HCT116 (cell line): ENCODE measurements around the gene CRYGA. TPM values are rescaled to one million over a fixed set of nuclear protein-coding genes. Genes with fewer than 3 reads are reported as not detected.

ENCODE experiments used
- ATAC-seq: fragments of 200-7000 bp; cut with Tn5 transposase; 2 replicates; pipeline ENCODE4 v1.9.1; 2020; ENCODE audit warnings: mild to moderate bottlenecking, moderate library complexity
- BruUV-seq: library from RNA; stranded (reverse); fragments of 400-500 nt; replicated peaks from 2 replicates; lab custom pipeline; 2021; lab: Mats Ljungman, UMichigan
- CTCF ChIA-PET: fragments of 300-600 bp; sonication (Branson Sonifier 250); formaldehyde crosslinking; loops from one replicate; lab custom pipeline; 2021; ENCODE audit warnings: antibody characterized with exemption; lab: Charles Lee
- POLR2A ChIA-PET: fragments of 300-600, 350-600 bp; sonication (Branson Sonifier 250); formaldehyde crosslinking; loops from one replicate; lab custom pipeline; 2021; ENCODE audit warnings: antibody characterized with exemption; lab: Charles Lee
- RAD21 ChIA-PET, 2 experiments: fragments of 300-600 bp; sonication (Branson Sonifier 250); formaldehyde crosslinking; loops; one replicate each; lab custom pipeline; 2023; ENCODE audit warnings: low total read pairs in 2 of 2; ENCODE audit not compliant: uncharacterized antibody in 2 of 2, unreplicated experiment in 2 of 2, low non-redundant PET in 1 of 2; lab: Charles Lee
- DNase-seq: peaks from one replicate; pipeline ENCODE4 v3.0.0-alpha.2; 2010; ENCODE audit warnings: low read depth, low spot score
- H2AFZ ChIP-seq: fragments of 200-600 bp; shearing (Covaris generic), sonication (generic); 2 replicates; pipeline ENCODE4 v1.6.1; 2017; ENCODE audit warnings: low read depth, mixed run types, mixed read lengths, antibody characterized with exemption, low read length; ENCODE audit not compliant: poor library complexity, severe bottlenecking
- H3K27ac ChIP-seq: 2 replicates; pipeline ENCODE4 v1.5.1; 2012; ENCODE audit warnings: low read depth, low read length
- H3K27me3 ChIP-seq: fragments of 200-600 bp; sonication (generic); 2 replicates; pipeline ENCODE4 v1.6.1; 2016; ENCODE audit warnings: mixed run types, low read length, mixed read lengths; ENCODE audit not compliant: insufficient read depth
- H3K36me3 ChIP-seq, 2 experiments: fragments of 200-500 bp in 1 of 2; fragments of 200-600 bp in 1 of 2; sonication (Bioruptor generic) in 1 of 2; sonication (generic) in 1 of 2; 2 replicates each; pipeline versions ENCODE4 v1.5.1 to v1.6.1; 2014 to 2016; ENCODE audit warnings: low read length in 2 of 2, inconsistent platforms in 1 of 2, mixed read lengths in 1 of 2, mixed run types in 1 of 2; ENCODE audit not compliant: insufficient read depth in 2 of 2, control insufficient read depth in 1 of 2
- H3K4me1 ChIP-seq, 2 experiments: fragments of 200-600 bp in 1 of 2; sonication (generic) in 1 of 2; 2 replicates each; pipeline versions ENCODE4 v1.5.1 to v1.6.1; 2012 to 2017; ENCODE audit warnings: low read length in 2 of 2, inconsistent platforms in 1 of 2, mild to moderate bottlenecking in 1 of 2, mixed read lengths in 1 of 2, mixed run types in 1 of 2, moderate library complexity in 1 of 2; ENCODE audit not compliant: insufficient read depth in 2 of 2, control insufficient read depth in 1 of 2
- H3K4me2 ChIP-seq: fragments of 200-600 bp; sonication (generic); 2 replicates; pipeline ENCODE4 v1.6.1; 2017; ENCODE audit warnings: mixed run types, low read length, mixed read lengths
- H3K4me3 ChIP-seq, 2 experiments: fragments of 200-600 bp in 1 of 2; sonication (generic) in 1 of 2; replicated peaks in 1 of 2; 2 replicates each; pipeline ENCODE4 v1.5.1; 2011 to 2016; ENCODE audit warnings: low read length in 2 of 2, control low read depth in 1 of 2, low read depth in 1 of 2, mild to moderate bottlenecking in 1 of 2, mixed read lengths in 1 of 2, mixed run types in 1 of 2
- H3K79me2 ChIP-seq: fragments of 200-600 bp; sonication (generic); 2 replicates; pipeline ENCODE4 v1.6.1; 2017; ENCODE audit warnings: mild to moderate bottlenecking, mixed run types, low read length, moderate library complexity, mixed read lengths; ENCODE audit not compliant: insufficient read depth
- H3K9ac ChIP-seq: fragments of 200-600 bp; sonication (generic); 2 replicates; pipeline ENCODE4 v1.6.1; 2016; ENCODE audit warnings: low read length, mixed read lengths
- H3K9me2 ChIP-seq: fragments of 200-600 bp; sonication (generic), shearing (Covaris generic); 2 replicates; pipeline ENCODE4 v1.6.1; 2017; ENCODE audit warnings: mixed run types, mild to moderate bottlenecking, moderate library complexity; ENCODE audit not compliant: insufficient read depth
- H3K9me3 ChIP-seq, 2 experiments: fragments of 200-500 bp in 1 of 2; fragments of 200-600 bp in 1 of 2; sonication (Bioruptor generic) in 1 of 2; sonication (generic) in 1 of 2; 2 replicates each; pipeline ENCODE4 v1.6.1; 2014 to 2017; ENCODE audit warnings: low read length in 2 of 2, mixed read lengths in 2 of 2, inconsistent platforms in 1 of 2, low read depth in 1 of 2, mild to moderate bottlenecking in 1 of 2, mixed run types in 1 of 2, moderate library complexity in 1 of 2; ENCODE audit not compliant: control insufficient read depth in 1 of 2, insufficient read depth in 1 of 2
- H4K20me1 ChIP-seq: fragments of 200-600 bp; sonication (generic), shearing (Covaris generic); 2 replicates; pipeline ENCODE4 v1.6.1; 2017; ENCODE audit warnings: mixed run types, mild to moderate bottlenecking, moderate library complexity; ENCODE audit not compliant: insufficient read depth
- CEBPB ChIP-seq: IDR thresholded peaks from 2 replicates; pipeline ENCODE4 v1.6.1; 2012; ENCODE audit warnings: low read depth
- CTCF ChIP-seq, 3 experiments: fragments of 200-600 bp in 1 of 3; sonication (generic) in 1 of 3; IDR thresholded peaks in 2 of 3; conservative IDR thresholded peaks in 1 of 3; 2 replicates each; pipeline ENCODE4 v1.5.1; 2012 to 2017; ENCODE audit warnings: low read depth in 2 of 3, low read length in 2 of 3, antibody characterized with exemption in 1 of 3, borderline replicate concordance in 1 of 3, control low read depth in 1 of 3, mild to moderate bottlenecking in 1 of 3, mixed read lengths in 1 of 3, mixed run types in 1 of 3, moderate library complexity in 1 of 3; ENCODE audit not compliant: insufficient read depth in 1 of 3
- EGR1 ChIP-seq: IDR thresholded peaks from 2 replicates; pipeline ENCODE4 v1.6.1; 2012; ENCODE audit warnings: low read depth
- EZH2 ChIP-seq: fragments of 200-600 bp; sonication (generic); IDR thresholded peaks from 2 replicates; pipeline ENCODE4 v1.6.1; 2017; ENCODE audit warnings: antibody characterized with exemption, mixed run types
- EZH2phosphoT487 ChIP-seq: fragments of 200-600 bp; IDR thresholded peaks from 2 replicates; pipeline ENCODE4 v1.6.1; 2018; ENCODE audit warnings: antibody characterized with exemption, borderline replicate concordance
- FOSL1 ChIP-seq: IDR thresholded peaks from 2 replicates; pipeline ENCODE4 v1.6.1; 2012; ENCODE audit warnings: low read depth
- JUND ChIP-seq: IDR thresholded peaks from 2 replicates; pipeline ENCODE4 v1.6.1; 2012
- MAX ChIP-seq: IDR thresholded peaks from 2 replicates; pipeline ENCODE4 v1.6.1; 2012
- POLR2A ChIP-seq: IDR thresholded peaks from 2 replicates; pipeline ENCODE4 v1.7.0; 2011; ENCODE audit warnings: borderline replicate concordance; ENCODE audit not compliant: insufficient read depth, insufficient read length; ENCODE audit errors: extremely low read depth
- REST ChIP-seq: IDR thresholded peaks from 2 replicates; pipeline ENCODE4 v1.6.1; 2012; ENCODE audit warnings: low read depth
- SIN3A ChIP-seq: IDR thresholded peaks from 2 replicates; pipeline ENCODE4 v1.6.1; 2012; ENCODE audit warnings: low read depth
- SP1 ChIP-seq: IDR thresholded peaks from 2 replicates; pipeline ENCODE4 v1.6.1; 2012; ENCODE audit warnings: low read depth
- TCF7L2 ChIP-seq: IDR thresholded peaks from 2 replicates; pipeline ENCODE4 v1.7.0; 2011; ENCODE audit warnings: borderline replicate concordance, inconsistent platforms; ENCODE audit not compliant: insufficient read depth, insufficient read length; ENCODE audit errors: extremely low read depth
- ZFX ChIP-seq: fragments of 450-650 bp; IDR thresholded peaks from 2 replicates; pipeline ENCODE4 v1.6.1; 2017
- ZNF274 ChIP-seq: fragments of 200-500 bp; sonication (Bioruptor generic); IDR thresholded peaks from 2 replicates; pipeline ENCODE4 v1.6.1; 2014; ENCODE audit warnings: mild to moderate bottlenecking, low read depth, low read length, inconsistent platforms
- intact Hi-C: fragments of 100-400 bp; cut with micrococcal nuclease; formaldehyde crosslinking; loops from 2 replicates; pipeline ENCODE4 v1.10.0; 2022
- total RNA-seq: library from RNA; stranded (reverse); gene quantifications from one replicate; pipeline ENCODE4 v1.2.1, GENCODE V29; 2021; ENCODE audit not compliant: unreplicated experiment

Gene CRYGA
- total RNA-seq, 1 experiment from 2014 or later = not detected

DNA sequence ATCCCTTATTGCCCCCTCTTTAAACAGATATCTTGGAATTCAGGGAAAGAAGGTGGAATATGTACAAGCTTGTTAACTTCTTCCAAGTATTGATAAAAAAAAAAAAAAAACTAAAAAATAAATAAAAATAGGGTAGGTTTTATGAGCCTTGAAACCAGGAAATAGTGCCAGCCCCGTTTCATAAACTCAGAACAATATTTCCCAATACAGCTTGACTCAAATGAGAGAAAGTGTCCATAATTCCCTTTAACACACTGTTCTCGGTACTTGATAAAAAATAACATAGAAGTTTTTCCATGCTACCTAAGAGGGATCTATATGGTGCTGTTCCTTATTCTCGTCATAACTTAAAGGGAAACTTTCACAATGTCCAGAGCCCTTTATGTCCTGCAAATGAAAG is 44.4 kb upstream of the CRYGA start:
- CTCF ChIA-PET = no interaction called here
- no peak overlapping the region for H3K4me3 ChIP-seq
- ATAC-seq (no peak), DNase-seq (no peak)
- POLR2A ChIA-PET = no interaction called here
- H3K9me2 ChIP-seq = no peaks in the 10 kb centered on the region
- no peak overlapping the region for H3K4me2 ChIP-seq
- no peaks in the 10 kb centered on the region for H4K20me1 ChIP-seq
- H3K9me3 ChIP-seq = no peaks in the 10 kb centered on the region
- no peaks in the 10 kb centered on the region for H3K27me3 ChIP-seq
- TF ChIP-seq POLR2A (no peak), CTCF (IDR thresholded peaks at IDR 0.05 in 2 of 3, conservative IDR thresholded peaks at IDR 0.05 in 1 of 3; ENCODE audit: borderline replicate concordance in 1 of 3, insufficient read depth in 1 of 3, low read depth in 2 of 3, low read length in 2 of 3) (no peak), EZH2phosphoT487 (no peak), FOSL1 (no peak), TCF7L2 (no peak), EGR1 (no peak), ZFX (no peak), SIN3A (no peak), SP1 (no peak), CEBPB (no peak), MAX (no peak), REST (no peak), JUND (no peak), EZH2 (no peak), ZNF274 (no peak)
- BruUV-seq = no TSS peak
- RAD21 ChIA-PET = no interaction called here
- no peaks in the 10 kb centered on the region for H3K4me1 ChIP-seq
- no peak overlapping the region for H3K27ac ChIP-seq
- intact Hi-C loops = no loop called here
- no peaks in the 10 kb centered on the region for H3K36me3 ChIP-seq
- no peak overlapping the region for H3K9ac ChIP-seq
- H2AFZ ChIP-seq = no peak overlapping the region
- H3K79me2 ChIP-seq = no peaks in the 10 kb centered on the region
